HL-60 (cell line): Measurements from ENCODE around the gene TRIM7. TPM values are rescaled to one million over a fixed set of nuclear protein-coding genes. Genes with fewer than 3 reads are reported as not detected.
"Not testable (repeated sequence)": the region's sequence is repeated elsewhere in the genome, so short reads cannot be mapped to it uniquely, and the experiment has no call there.

Experiments used
- DNase-seq, 2 experiments: peaks; one replicate each; pipeline ENCODE4 v3.0.0-alpha.2; 2010 to 2020; ENCODE audit warnings: low read depth in 1 of 2, low spot score in 1 of 2
- H3K27ac ChIP-seq: fragments of 250-450 bp; sonication (Bioruptor Pico); replicated peaks from 2 replicates; pipeline ENCODE4 v1.5.1; 2020; ENCODE audit warnings: mild to moderate bottlenecking, moderate library complexity
- H3K27me3 ChIP-seq: fragments of 250-450 bp; sonication (Bioruptor Pico); 2 replicates; pipeline ENCODE4 v1.5.1; 2021; ENCODE audit warnings: mild to moderate bottlenecking, moderate library complexity; ENCODE audit not compliant: insufficient read depth, poor library complexity, severe bottlenecking
- H3K4me3 ChIP-seq: replicated peaks from 2 replicates; pipeline ENCODE4 v1.5.1; 2011; ENCODE audit warnings: mild to moderate bottlenecking, control low read depth, low read length; ENCODE audit not compliant: insufficient read depth
- CTCF ChIP-seq: IDR thresholded peaks from one replicate; pipeline ENCODE4 v1.5.1; 2011; ENCODE audit warnings: low read length, control low read depth, inconsistent platforms; ENCODE audit not compliant: insufficient read depth
- GABPA ChIP-seq: IDR thresholded peaks from 2 replicates; pipeline ENCODE4 v1.6.1; 2012; ENCODE audit warnings: low read depth
- POLR2AphosphoS5 ChIP-seq: IDR thresholded peaks from 2 replicates; pipeline ENCODE4 v1.6.1; 2012; ENCODE audit warnings: low read depth
- REST ChIP-seq: IDR thresholded peaks from 2 replicates; pipeline ENCODE4 v1.6.1; 2012; ENCODE audit warnings: low read depth; ENCODE audit not compliant: insufficient replicate concordance
- SPI1 ChIP-seq: IDR thresholded peaks from 2 replicates; pipeline ENCODE4 v1.6.1; 2012; ENCODE audit warnings: low read depth, mild to moderate bottlenecking, borderline replicate concordance
- microRNA-seq: library from miRNA; unstranded; fragments of <30 nt; microRNA quantifications from one replicate; pipeline ENCODE4, GENCODE V29; 2018

Gene TRIM7

GRCh38 chr5:181149355-181149754, 55.6 kb downstream of the TRIM7 start:
- Histone ChIP-seq H3K27me3 (peaks cover 2% of the 10 kb centered on the region), H3K4me3 (no peak overlapping the region), H3K27ac (no peak overlapping the region)
- no peak for TF ChIP-seq POLR2AphosphoS5
- no peak for TF ChIP-seq CTCF
- TF ChIP-seq SPI1 = no peak
- TF ChIP-seq GABPA = no peak
- TF ChIP-seq REST = no peak
- DNase-seq = no peak

GRCh38 chr5:181146927-181147636, 57.9 kb downstream of the TRIM7 start, which contains the start of gene OR2V2:
Gene OR2V2 (plus strand): TSS chr5:181147586. CDS start chr5:181154943, 7,357 bp downstream.
- H3K4me3 ChIP-seq, H3K27me3 ChIP-seq, DNase-seq, H3K27ac ChIP-seq: not testable (repeated sequence)

- H3K27me3 ChIP-seq = peaks cover 3% of the 10 kb centered on the region
- no peak for DNase-seq
- no peak overlapping the region for H3K4me3 ChIP-seq
- no peak overlapping the region for H3K27ac ChIP-seq
- TF ChIP-seq SPI1 = no peak
- TF ChIP-seq CTCF = no peak
Observed at GRCh38 chr5:181145133-181145532, 59.9 kb downstream of the TRIM7 start.

Small RNAs within 50 kb of the gene (microRNA-seq; reads per million reads assigned to microRNA genes)
- gene MIR4638 = not detected
